Neural cell (in vitro differentiated cells): ENCODE data around the gene JAZF1.

Experiments used
- EP300 ChIP-seq: fragments of 450-650 bp; conservative IDR thresholded peaks from 2 replicates; pipeline ENCODE4 v1.6.1; 2014; ENCODE audit warnings: antibody characterized with exemption, mild to moderate bottlenecking, moderate library complexity; ENCODE audit not compliant: poor library complexity, severe bottlenecking
- EZH2 ChIP-seq: fragments of 200-600, 300-800 bp; shearing (Covaris generic), sonication (generic); IDR thresholded peaks from 2 replicates; pipeline ENCODE4 v1.6.1; 2014; ENCODE audit warnings: antibody characterized with exemption, low read length, borderline replicate concordance, mild to moderate bottlenecking; ENCODE audit not compliant: insufficient read depth, poor library complexity, severe bottlenecking
- MXI1 ChIP-seq: fragments of 450-650 bp; conservative IDR thresholded peaks from 2 replicates; pipeline ENCODE4 v1.6.1; 2014; ENCODE audit warnings: antibody characterized with exemption, mild to moderate bottlenecking; ENCODE audit not compliant: poor library complexity, severe bottlenecking
- POLR2AphosphoS5 ChIP-seq: IDR thresholded peaks from 2 replicates; pipeline ENCODE4 v1.6.1; 2012
- RAD21 ChIP-seq: fragments of 450-650 bp; conservative IDR thresholded peaks from 2 replicates; pipeline ENCODE4 v1.6.1; 2014; ENCODE audit warnings: antibody characterized with exemption, mild to moderate bottlenecking, moderate library complexity
- SMC3 ChIP-seq: fragments of 450-650 bp; conservative IDR thresholded peaks from 2 replicates; pipeline ENCODE4 v1.6.1; 2014; ENCODE audit warnings: antibody characterized with exemption, mild to moderate bottlenecking, moderate library complexity; ENCODE audit not compliant: poor library complexity
- TF ChIP-seq, protein P1 (sequence below): fragments of 450-650 bp; IDR thresholded peaks from 2 replicates; pipeline ENCODE4 v1.5.1; 2014; ENCODE audit warnings: antibody characterized with exemption, mild to moderate bottlenecking, moderate library complexity; ENCODE audit not compliant: poor library complexity, severe bottlenecking

DNA sequence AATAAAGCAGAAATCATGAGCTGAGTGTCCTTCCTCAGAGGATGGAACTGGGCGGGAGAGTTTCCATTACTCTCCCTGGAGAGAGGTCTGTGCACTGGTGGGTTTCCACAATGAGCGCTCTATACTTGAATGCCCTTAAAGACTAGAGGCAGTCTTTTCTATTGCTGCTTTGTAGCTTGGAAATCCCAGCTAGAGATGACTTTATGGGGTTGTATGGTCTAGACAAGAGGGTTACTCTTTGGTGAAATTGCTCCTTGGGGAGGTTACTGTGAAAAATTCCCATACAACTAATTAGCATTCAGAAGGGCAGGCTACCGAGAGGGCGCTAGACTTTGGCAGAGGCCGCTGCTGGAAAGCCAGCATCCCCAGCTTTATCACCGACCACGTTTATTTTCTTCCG, 303.8 kb downstream of the JAZF1 start:
- TF ChIP-seq, protein P1, sequence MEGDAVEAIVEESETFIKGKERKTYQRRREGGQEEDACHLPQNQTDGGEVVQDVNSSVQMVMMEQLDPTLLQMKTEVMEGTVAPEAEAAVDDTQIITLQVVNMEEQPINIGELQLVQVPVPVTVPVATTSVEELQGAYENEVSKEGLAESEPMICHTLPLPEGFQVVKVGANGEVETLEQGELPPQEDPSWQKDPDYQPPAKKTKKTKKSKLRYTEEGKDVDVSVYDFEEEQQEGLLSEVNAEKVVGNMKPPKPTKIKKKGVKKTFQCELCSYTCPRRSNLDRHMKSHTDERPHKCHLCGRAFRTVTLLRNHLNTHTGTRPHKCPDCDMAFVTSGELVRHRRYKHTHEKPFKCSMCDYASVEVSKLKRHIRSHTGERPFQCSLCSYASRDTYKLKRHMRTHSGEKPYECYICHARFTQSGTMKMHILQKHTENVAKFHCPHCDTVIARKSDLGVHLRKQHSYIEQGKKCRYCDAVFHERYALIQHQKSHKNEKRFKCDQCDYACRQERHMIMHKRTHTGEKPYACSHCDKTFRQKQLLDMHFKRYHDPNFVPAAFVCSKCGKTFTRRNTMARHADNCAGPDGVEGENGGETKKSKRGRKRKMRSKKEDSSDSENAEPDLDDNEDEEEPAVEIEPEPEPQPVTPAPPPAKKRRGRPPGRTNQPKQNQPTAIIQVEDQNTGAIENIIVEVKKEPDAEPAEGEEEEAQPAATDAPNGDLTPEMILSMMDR = no peak
- TF ChIP-seq MXI1 = no peak
- no peak for TF ChIP-seq SMC3
- TF ChIP-seq EP300 = no peak
- no peak for TF ChIP-seq POLR2AphosphoS5
- TF ChIP-seq RAD21 = no peak
- TF ChIP-seq EZH2 = no peak
